WTC11 (cell line): ENCODE data around the gene RPS8. TPM values are rescaled to one million over a fixed set of nuclear protein-coding genes. Genes with fewer than 3 reads are reported as not detected.

Experiments used
- E2F4 ChIP-seq: sonication (generic); formaldehyde crosslinking; IDR thresholded peaks from 2 replicates; pipeline ENCODE4 v1.8.1; 2022; ENCODE audit warnings: low read depth, mild to moderate bottlenecking, moderate library complexity, missing genetic modification reagents, borderline replicate concordance
- E2F5 ChIP-seq: sonication (generic); formaldehyde crosslinking; IDR thresholded peaks from 2 replicates; pipeline ENCODE4 v1.8.1; 2022; ENCODE audit warnings: mild to moderate bottlenecking, moderate library complexity, missing genetic modification reagents
- EMX1 ChIP-seq: fragments of 250-450 bp; sonication (Bioruptor Pico); IDR thresholded peaks from 2 replicates; pipeline ENCODE4 v1.8.0; 2021; ENCODE audit warnings: mild to moderate bottlenecking
- ERG ChIP-seq: fragments of 250-450 bp; sonication (Bioruptor Pico); IDR thresholded peaks from 2 replicates; pipeline ENCODE4 v1.8.0; 2021; ENCODE audit warnings: mild to moderate bottlenecking
- ETV6 ChIP-seq: sonication (generic); formaldehyde crosslinking; IDR thresholded peaks from 2 replicates; pipeline ENCODE4 v1.8.1; 2022; ENCODE audit warnings: mild to moderate bottlenecking, missing genetic modification reagents
- FOXJ3 ChIP-seq: sonication (generic); formaldehyde crosslinking; IDR thresholded peaks from 2 replicates; pipeline ENCODE4 v1.9.0; 2021; ENCODE audit warnings: missing genetic modification reagents, mild to moderate bottlenecking, borderline replicate concordance
- HMGA2 ChIP-seq: fragments of 250-450 bp; sonication (Bioruptor Pico); IDR thresholded peaks from 2 replicates; pipeline ENCODE4 v1.4.0; 2021; ENCODE audit warnings: mild to moderate bottlenecking, moderate library complexity
- IRF1 ChIP-seq: sonication (generic); formaldehyde crosslinking; IDR thresholded peaks from 2 replicates; pipeline ENCODE4 v1.8.0; 2023; ENCODE audit warnings: missing genetic modification reagents
- JAZF1 ChIP-seq: fragments of 250-450 bp; sonication (Bioruptor Pico); IDR thresholded peaks from 2 replicates; pipeline ENCODE4 v1.9.0; 2021; ENCODE audit warnings: moderate library complexity, mild to moderate bottlenecking, inconsistent platforms
- NFATC4 ChIP-seq: fragments of 250-450 bp; sonication (Bioruptor Pico); IDR thresholded peaks from 2 replicates; pipeline ENCODE4 v1.9.0; 2021; ENCODE audit warnings: mild to moderate bottlenecking
- NFE2L1 ChIP-seq: sonication (generic); formaldehyde crosslinking; IDR thresholded peaks from 2 replicates; pipeline ENCODE4 v1.8.1; 2023; ENCODE audit warnings: missing genetic modification reagents
- PRRX2 ChIP-seq: fragments of 250-450 bp; sonication (Bioruptor Pico); IDR thresholded peaks from 2 replicates; pipeline ENCODE4 v1.8.0; 2021; ENCODE audit warnings: mild to moderate bottlenecking
- SMAD4 ChIP-seq: sonication (generic); formaldehyde crosslinking; IDR thresholded peaks from 2 replicates; pipeline ENCODE4 v1.8.0; 2022; ENCODE audit warnings: mild to moderate bottlenecking, missing genetic modification reagents
- TEAD1 ChIP-seq: sonication (generic); formaldehyde crosslinking; IDR thresholded peaks from 2 replicates; pipeline ENCODE4 v1.8.0; 2022; ENCODE audit warnings: mild to moderate bottlenecking, missing genetic modification reagents
- TP53 ChIP-seq: sonication (generic); formaldehyde crosslinking; IDR thresholded peaks from 2 replicates; pipeline ENCODE4 v1.8.1; 2023; ENCODE audit warnings: mild to moderate bottlenecking, missing genetic modification reagents
- ZMAT4 ChIP-seq: fragments of 250-450 bp; sonication (Bioruptor Pico); IDR thresholded peaks from 2 replicates; pipeline ENCODE4 v1.9.0; 2021; ENCODE audit warnings: mild to moderate bottlenecking
- ZNF396 ChIP-seq: fragments of 250-450 bp; sonication (Bioruptor Pico); IDR thresholded peaks from 2 replicates; pipeline ENCODE4 v1.8.0; 2021; ENCODE audit warnings: mild to moderate bottlenecking, moderate library complexity, borderline replicate concordance
- ZNF416 ChIP-seq: fragments of 250-450 bp; sonication (Bioruptor Pico); IDR thresholded peaks from 2 replicates; pipeline ENCODE4 v1.9.0; 2021; ENCODE audit warnings: mild to moderate bottlenecking, inconsistent platforms
- ZNF425 ChIP-seq: fragments of 250-450 bp; sonication (Bioruptor Pico); conservative IDR thresholded peaks from 2 replicates; pipeline ENCODE4 v1.9.0; 2021; ENCODE audit warnings: mild to moderate bottlenecking
- ZNF671 ChIP-seq: fragments of 250-450 bp; sonication (Bioruptor Pico); IDR thresholded peaks from 2 replicates; pipeline ENCODE4 v1.8.0; 2021; ENCODE audit warnings: mild to moderate bottlenecking
- total RNA-seq: library from RNA; stranded (reverse); gene quantifications from 3 replicates; pipeline ENCODE4 v1.2.3, GENCODE V29; 2021
- TF ChIP-seq, protein P1 (sequence below): sonication (generic); formaldehyde crosslinking; IDR thresholded peaks from 2 replicates; pipeline ENCODE4 v1.8.0; 2022; ENCODE audit warnings: mild to moderate bottlenecking, missing genetic modification reagents
- TF ChIP-seq, protein P2 (sequence below): sonication (generic); formaldehyde crosslinking; IDR thresholded peaks from 2 replicates; pipeline ENCODE4 v1.8.0; 2023; ENCODE audit warnings: mild to moderate bottlenecking, missing genetic modification reagents
- TF ChIP-seq, protein P3 (sequence below): fragments of 250-450 bp; sonication (Bioruptor Pico); IDR thresholded peaks from 2 replicates; pipeline ENCODE4 v1.9.0; 2021; ENCODE audit warnings: mild to moderate bottlenecking, borderline replicate concordance

The RPS8 gene
- total RNA-seq, 1 experiment from 2014 or later: 2,343 TPM

- TF ChIP-seq, protein P1, sequence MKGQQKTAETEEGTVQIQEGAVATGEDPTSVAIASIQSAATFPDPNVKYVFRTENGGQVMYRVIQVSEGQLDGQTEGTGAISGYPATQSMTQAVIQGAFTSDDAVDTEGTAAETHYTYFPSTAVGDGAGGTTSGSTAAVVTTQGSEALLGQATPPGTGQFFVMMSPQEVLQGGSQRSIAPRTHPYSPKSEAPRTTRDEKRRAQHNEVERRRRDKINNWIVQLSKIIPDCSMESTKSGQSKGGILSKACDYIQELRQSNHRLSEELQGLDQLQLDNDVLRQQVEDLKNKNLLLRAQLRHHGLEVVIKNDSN (CRISPR knock-in tag): peak; percentile 74; the same call in 1 of the 2 replicates
- TF ChIP-seq ZNF396 (no peak), ETV6 (peak; percentile 97), SMAD4 (CRISPR knock-in tag) (0 out of 2 replicates have a peak, but pooled peaks have one; percentile 38), EMX1 (CRISPR knock-in tag) (peak; percentile 98), IRF1 (CRISPR knock-in tag) (peak; percentile 70), ZNF671 (peak; percentile 99), TP53 (no peak), HMGA2 (CRISPR knock-in tag) (no peak), ZMAT4 (CRISPR knock-in tag) (peak; percentile 98), NFE2L1 (0 out of 2 replicates have a peak, but pooled peaks have one; percentile 22), ZNF416 (CRISPR knock-in tag) (peak; percentile 96), TEAD1 (CRISPR knock-in tag) (peak; percentile 96), E2F5 (CRISPR knock-in tag) (peak; percentile 37), NFATC4 (CRISPR knock-in tag) (peak; percentile 98), FOXJ3 (CRISPR knock-in tag) (no peak), E2F4 (CRISPR knock-in tag) (peak; percentile 18; the same call in 1 of the 2 replicates), PRRX2 (CRISPR knock-in tag) (peak; percentile 97), JAZF1 (CRISPR knock-in tag) (peak; percentile 79; the same call in 1 of the 2 replicates), ERG (CRISPR knock-in tag) (peak; percentile 97), ZNF425 (CRISPR knock-in tag) (peak; percentile 99)
- TF ChIP-seq, protein P2, sequence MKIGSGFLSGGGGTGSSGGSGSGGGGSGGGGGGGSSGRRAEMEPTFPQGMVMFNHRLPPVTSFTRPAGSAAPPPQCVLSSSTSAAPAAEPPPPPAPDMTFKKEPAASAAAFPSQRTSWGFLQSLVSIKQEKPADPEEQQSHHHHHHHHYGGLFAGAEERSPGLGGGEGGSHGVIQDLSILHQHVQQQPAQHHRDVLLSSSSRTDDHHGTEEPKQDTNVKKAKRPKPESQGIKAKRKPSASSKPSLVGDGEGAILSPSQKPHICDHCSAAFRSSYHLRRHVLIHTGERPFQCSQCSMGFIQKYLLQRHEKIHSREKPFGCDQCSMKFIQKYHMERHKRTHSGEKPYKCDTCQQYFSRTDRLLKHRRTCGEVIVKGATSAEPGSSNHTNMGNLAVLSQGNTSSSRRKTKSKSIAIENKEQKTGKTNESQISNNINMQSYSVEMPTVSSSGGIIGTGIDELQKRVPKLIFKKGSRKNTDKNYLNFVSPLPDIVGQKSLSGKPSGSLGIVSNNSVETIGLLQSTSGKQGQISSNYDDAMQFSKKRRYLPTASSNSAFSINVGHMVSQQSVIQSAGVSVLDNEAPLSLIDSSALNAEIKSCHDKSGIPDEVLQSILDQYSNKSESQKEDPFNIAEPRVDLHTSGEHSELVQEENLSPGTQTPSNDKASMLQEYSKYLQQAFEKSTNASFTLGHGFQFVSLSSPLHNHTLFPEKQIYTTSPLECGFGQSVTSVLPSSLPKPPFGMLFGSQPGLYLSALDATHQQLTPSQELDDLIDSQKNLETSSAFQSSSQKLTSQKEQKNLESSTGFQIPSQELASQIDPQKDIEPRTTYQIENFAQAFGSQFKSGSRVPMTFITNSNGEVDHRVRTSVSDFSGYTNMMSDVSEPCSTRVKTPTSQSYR (CRISPR knock-in tag): peak; percentile 78; the same call in 1 of the 2 replicates
- TF ChIP-seq, protein P3, sequence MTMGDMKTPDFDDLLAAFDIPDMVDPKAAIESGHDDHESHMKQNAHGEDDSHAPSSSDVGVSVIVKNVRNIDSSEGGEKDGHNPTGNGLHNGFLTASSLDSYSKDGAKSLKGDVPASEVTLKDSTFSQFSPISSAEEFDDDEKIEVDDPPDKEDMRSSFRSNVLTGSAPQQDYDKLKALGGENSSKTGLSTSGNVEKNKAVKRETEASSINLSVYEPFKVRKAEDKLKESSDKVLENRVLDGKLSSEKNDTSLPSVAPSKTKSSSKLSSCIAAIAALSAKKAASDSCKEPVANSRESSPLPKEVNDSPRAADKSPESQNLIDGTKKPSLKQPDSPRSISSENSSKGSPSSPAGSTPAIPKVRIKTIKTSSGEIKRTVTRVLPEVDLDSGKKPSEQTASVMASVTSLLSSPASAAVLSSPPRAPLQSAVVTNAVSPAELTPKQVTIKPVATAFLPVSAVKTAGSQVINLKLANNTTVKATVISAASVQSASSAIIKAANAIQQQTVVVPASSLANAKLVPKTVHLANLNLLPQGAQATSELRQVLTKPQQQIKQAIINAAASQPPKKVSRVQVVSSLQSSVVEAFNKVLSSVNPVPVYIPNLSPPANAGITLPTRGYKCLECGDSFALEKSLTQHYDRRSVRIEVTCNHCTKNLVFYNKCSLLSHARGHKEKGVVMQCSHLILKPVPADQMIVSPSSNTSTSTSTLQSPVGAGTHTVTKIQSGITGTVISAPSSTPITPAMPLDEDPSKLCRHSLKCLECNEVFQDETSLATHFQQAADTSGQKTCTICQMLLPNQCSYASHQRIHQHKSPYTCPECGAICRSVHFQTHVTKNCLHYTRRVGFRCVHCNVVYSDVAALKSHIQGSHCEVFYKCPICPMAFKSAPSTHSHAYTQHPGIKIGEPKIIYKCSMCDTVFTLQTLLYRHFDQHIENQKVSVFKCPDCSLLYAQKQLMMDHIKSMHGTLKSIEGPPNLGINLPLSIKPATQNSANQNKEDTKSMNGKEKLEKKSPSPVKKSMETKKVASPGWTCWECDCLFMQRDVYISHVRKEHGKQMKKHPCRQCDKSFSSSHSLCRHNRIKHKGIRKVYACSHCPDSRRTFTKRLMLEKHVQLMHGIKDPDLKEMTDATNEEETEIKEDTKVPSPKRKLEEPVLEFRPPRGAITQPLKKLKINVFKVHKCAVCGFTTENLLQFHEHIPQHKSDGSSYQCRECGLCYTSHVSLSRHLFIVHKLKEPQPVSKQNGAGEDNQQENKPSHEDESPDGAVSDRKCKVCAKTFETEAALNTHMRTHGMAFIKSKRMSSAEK (CRISPR knock-in tag): peak; percentile 98
Observed at GRCh38 chr1:44819608-44820327, 44.4 kb downstream of the RPS8 start (continued).
